NB4 (cell line): Measurements from ENCODE around the gene CEP19.

ENCODE experiments used
- DNase-seq: peaks from one replicate; pipeline ENCODE4 v3.0.0; 2010; ENCODE audit warnings: low read depth
- H3K4me3 ChIP-seq: one replicate; pipeline ENCODE4 v1.5.1; 2011; ENCODE audit warnings: mild to moderate bottlenecking, low read depth, low read length, moderate library complexity
- CTCF ChIP-seq: IDR thresholded peaks from one replicate; pipeline ENCODE4 v1.5.1; 2012; ENCODE audit warnings: low read depth, low read length
- MAX ChIP-seq: IDR thresholded peaks from 2 replicates; pipeline ENCODE4 v1.6.1; 2011; ENCODE audit warnings: low read depth, low read length
- MYC ChIP-seq: IDR thresholded peaks from 2 replicates; pipeline ENCODE4 v1.6.1; 2011; ENCODE audit warnings: low read depth, low read length
- POLR2A ChIP-seq: IDR thresholded peaks from 2 replicates; pipeline ENCODE4 v1.6.1; 2011; ENCODE audit warnings: mild to moderate bottlenecking; ENCODE audit not compliant: insufficient read length; ENCODE audit errors: extremely low read depth

CEP19 gene

GRCh38 chr3:196677353-196677752 lies 34.7 kb downstream of the CEP19 start:
- TF ChIP-seq MYC = no peak
- TF ChIP-seq POLR2A = no peak
- TF ChIP-seq CTCF = no peak
- TF ChIP-seq MAX = no peak
- H3K4me3 ChIP-seq = no peak overlapping the region
- no peak for DNase-seq

GRCh38 chr3:196673632-196674031 lies 38.4 kb downstream of the CEP19 start:
- no peak for TF ChIP-seq CTCF
- no peak for TF ChIP-seq MYC
- TF ChIP-seq MAX = no peak
- no peak for TF ChIP-seq POLR2A
- DNase-seq = no peak
- H3K4me3 ChIP-seq = no peak overlapping the region

GRCh38 chr3:196670339-196670738 lies 41.7 kb downstream of the CEP19 start:
- H3K4me3 ChIP-seq = no peak overlapping the region
- no peak for DNase-seq
- TF ChIP-seq CTCF (no peak), MYC (no peak), MAX (no peak), POLR2A (no peak)

- no peak for DNase-seq
- no peak overlapping the region for H3K4me3 ChIP-seq
- TF ChIP-seq CTCF = no peak
- no peak for TF ChIP-seq POLR2A
- no peak for TF ChIP-seq MYC
Observed at GRCh38 chr3:196667056-196667825, 44.8 kb downstream of the CEP19 start.

GRCh38 chr3:196666001-196666867 lies 45.8 kb downstream of the CEP19 start:
- H3K4me3 ChIP-seq = no peak overlapping the region
- peak; percentile 97 for DNase-seq
- TF ChIP-seq CTCF = no peak
- peak; percentile 76 for TF ChIP-seq MAX
- TF ChIP-seq MYC = peak; percentile 79
- no peak for TF ChIP-seq POLR2A
